Right renal pelvis (tissue), 4 donors: ENCODE measurements around the gene STX17. TPM values are rescaled to one million over a fixed set of nuclear protein-coding genes. Genes with fewer than 3 reads are reported as not detected.
A peak's percentile ranks its signal among the peaks of the same experiment; 100 is the strongest.

Experiments
- DNase-seq, 4 donors: peaks; one replicate each; pipeline ENCODE4 v3.0.0-alpha.2; 2013; ENCODE audit warnings: low read depth in 4 of 4, low spot score in 3 of 4, missing footprints in 1 of 4
- polyA plus RNA-seq, 4 donors: library from polyadenylated mRNA; unstranded; fragments of 120-200 nt; gene quantifications; one replicate each; pipeline ENCODE4 v1.2.1, GENCODE V29; 2013; ENCODE audit not compliant: insufficient read length in 4 of 4

The STX17 gene
- polyA plus RNA-seq, 4 donors = 25.2 to 31.4 (median 29.4) TPM

DNA sequence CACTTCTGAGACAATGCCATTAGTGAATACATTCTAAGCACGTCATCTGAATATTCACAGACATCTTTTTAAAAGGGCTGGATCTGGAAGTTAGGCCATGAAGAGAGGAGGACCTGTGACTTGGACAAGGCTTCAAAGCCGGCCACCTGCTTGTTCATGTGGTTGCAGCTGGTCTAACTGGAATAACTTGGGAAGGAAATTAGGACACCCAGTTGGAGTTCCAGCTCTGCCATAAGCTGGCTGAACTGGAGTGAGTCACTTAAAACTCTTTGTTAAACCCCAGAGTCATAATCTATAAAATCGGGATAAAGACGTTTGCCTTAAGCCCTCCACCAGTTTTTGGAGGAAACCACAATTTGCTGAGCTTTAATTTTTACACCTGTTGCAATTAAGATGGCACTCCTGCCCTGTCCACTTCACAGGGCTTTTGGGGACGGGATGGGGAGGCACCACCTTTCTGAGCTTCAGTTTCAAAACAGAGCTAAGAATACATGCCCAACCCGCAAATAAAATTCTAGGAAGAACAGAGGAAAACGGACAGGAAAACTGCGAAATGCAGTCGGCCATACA is 536 bp upstream of the STX17 start:
- peak in 1 of 4 donors; percentile 1 for DNase-seq

- DNase-seq = no peak
These were observed 716 bp downstream of the STX17 start for GRCh38 chr9:99907208-99907532.

DNA sequence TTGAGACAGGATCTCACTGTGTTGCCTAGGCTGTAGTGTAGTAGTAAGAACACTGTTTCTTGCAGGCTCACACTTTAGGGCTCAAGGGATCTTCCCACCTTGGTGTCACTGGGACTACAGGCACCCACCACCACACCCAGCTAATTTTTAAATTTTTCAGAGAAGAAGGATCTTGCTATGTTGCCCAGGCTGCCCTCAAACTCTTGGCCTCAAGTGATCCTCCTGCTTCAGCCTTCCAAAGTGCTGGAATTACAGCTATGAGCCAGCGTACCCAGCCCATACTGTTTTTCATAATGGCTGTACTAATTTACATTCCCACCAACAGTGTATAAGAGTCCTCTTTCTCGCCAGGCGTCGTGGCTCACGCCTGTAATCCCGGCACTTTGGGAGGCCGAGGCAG is 5.1 kb downstream of the STX17 start:
- DNase-seq = no peak

DNA sequence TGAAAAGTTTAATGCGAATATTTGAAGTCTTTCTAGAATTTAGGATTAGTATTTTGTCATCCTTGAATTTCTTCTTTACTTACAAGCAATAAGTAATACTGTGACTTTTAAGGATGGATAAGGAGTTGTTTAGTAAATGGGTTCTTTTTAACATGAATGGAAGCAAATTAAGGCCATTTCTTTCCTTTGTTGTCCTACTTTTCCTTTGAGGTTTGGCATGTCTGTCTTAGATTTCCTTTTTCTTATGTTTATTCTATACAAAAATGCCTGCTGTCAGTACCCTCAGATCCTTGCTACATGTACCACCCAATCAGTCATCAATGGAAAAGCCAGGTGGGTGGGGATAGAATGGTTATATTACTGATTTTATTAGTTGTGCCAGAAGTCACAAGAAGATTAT is 10.2 kb downstream of the STX17 start:
- DNase-seq = no peak

GRCh38 chr9:99918134-99918533 is 11.7 kb downstream of the STX17 start:
- no peak for DNase-seq

GRCh38 chr9:99919930-99920329 is 13.5 kb downstream of the STX17 start:
- DNase-seq = no peak

DNA sequence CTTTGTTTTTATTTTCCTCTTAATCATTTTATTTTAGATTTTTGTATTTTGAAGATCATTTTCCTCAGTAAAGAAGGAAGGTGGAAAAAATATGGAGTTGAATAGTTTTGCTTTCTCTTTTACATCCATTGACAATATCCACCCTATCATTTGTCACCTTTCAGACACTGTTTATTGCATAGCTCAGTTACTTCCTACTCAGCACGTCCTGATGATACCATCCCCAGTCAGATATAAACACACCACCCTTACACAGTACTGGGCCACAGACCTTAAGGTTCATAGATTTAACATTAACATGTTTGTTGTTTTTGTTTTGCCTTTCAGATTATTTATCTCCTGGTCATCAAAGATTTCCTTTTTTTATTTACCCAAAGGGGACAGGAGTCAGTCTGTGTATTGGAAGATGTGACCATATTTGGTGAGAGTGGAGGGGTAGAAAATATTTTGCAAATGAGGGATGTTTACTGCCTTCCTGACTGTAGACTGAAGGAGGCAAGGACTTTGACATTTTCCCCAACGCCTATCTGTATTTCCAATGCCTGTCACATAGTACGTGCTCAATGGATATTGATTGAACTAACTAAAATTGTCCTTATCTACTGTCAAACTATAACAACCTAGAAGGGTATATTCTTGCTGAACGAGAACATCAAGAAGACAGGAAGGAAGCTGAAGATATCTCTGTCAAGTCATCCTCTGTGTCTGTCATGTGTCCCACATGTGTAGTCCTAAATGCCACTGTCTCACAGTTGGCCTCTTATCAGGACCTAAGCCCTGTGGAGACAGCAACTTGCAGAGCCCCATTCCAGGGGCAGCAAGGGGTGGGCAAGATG is 15.6 kb downstream of the STX17 start:
- DNase-seq = no peak

- no peak for DNase-seq
These were observed 16.2 kb downstream of the STX17 start for GRCh38 chr9:99922711-99923030.

DNA sequence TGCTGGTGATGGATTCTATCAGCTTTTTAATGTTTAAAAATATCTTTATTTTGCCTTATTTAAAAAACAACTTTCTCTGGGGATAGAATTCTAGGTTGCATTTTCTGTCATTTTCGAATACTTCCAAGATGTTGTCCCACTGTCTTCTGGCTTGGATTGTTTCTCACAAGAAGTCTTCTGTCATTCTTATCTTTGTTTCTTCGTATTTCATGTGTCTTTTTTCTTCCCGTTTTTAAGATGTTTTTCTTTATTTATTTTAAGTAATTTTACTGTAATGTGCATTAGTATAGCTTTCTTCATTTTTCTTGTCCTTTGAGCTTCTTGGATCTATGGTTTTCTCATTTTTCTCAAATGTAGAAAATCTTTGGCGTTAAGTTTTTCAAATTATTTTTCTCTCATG is 19.1 kb downstream of the STX17 start:
- DNase-seq = no peak

GRCh38 chr9:99929652-99930051 is 23.2 kb downstream of the STX17 start:
- DNase-seq = no peak

- no peak for DNase-seq
These were observed 24.8 kb downstream of the STX17 start for GRCh38 chr9:99931155-99931840.

DNA sequence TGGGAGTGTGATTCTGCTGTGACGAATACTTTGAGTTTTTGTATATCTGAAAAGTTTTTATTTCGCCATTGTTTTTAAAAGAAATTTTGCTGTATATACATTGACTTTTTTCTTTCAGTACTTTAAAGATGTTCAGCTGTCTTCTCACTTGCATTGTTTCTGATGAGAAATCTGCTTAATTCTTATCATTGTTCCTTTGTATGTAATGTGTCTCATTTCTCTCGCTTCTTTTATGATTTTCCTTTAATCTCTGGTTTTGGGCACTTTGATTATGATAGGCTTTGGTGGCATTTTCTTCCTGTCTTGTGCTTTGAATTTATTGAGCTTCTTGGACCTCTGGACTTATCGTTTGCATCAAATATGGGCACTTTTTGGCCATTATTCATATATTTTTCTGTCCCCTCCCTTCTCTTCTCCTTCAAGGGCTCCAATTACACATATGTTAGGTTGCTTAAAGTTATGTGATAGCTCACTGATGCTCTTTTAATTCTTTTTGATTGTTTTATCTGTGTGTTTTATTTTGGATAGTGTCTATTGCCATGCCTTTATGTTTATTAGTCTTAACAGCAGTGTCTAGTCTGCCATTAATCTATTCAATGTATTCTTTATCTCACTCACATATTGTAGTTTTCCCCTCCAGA is 30.6 kb downstream of the STX17 start:
- no peak for DNase-seq

- DNase-seq = no peak
These were observed 40.9 kb downstream of the STX17 start for GRCh38 chr9:99947395-99947794.

GRCh38 chr9:99948482-99948881 is 42.0 kb downstream of the STX17 start:
- no peak for DNase-seq

DNA sequence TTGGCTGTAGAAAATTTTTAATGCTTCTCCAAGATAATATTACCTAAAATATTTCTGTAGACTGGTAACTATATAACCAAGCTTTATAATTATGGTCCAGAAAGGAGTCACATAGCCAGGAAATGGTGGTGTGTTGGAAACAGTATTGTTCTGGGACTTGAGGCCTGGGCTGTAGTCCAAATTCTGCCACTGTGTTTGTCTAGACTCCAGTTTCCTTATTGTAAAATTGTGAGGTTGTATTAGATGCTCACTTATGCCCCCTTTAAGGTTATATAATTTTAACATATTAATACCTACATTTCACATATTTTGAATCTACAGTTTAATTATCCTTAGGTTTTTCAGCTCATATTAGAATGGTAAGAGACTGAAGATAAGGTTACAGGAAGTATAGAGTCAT is 42.4 kb downstream of the STX17 start:
- no peak for DNase-seq

DNA sequence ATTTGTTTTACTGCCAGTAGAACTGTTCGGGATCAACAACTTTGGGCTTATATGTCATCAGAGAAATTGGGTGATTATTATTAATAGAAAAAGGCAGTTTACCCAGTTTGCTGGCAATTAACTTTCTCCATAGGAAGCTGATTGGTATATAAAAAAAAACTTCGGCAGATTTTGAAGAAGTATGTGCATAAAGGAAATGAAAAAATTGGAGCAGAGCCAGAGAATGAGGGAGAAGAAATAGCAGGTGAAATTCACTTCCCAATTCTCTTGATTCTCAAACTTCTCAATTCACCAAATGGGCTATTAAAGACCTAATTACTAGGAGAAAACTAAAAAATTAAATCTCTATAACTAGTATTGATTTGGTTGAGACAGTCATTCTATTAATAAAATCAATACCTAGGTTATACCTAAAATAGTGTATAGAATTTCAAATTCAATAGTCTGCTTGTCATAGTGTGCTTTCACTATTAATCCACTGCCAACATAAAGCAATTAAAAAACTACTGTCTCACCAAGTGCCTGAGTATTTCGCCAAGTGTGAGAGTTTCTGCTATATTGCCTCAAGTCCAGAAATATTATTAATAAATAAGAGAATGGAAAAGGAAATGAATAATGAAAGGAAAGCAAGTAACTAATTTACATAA is 47.5 kb downstream of the STX17 start:
- DNase-seq = no peak

DNA sequence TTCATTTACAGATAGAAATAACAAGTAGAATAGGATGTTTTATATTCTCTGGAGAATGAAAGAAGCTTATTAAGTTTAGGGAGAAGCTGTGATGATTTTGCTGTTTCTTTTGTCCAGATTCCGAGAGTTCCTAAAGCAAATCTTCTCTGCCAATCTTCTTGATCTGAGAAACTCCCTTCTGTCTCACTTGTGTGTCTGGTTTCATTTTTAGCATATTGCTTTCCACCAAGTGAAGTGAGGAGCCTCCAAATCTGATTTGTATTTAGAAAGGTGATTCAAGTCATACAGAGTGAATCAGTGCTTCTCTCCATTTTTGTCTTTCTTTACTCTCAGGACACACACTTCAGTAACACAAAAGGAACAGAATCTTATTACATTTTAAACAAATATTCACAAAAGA is 48.4 kb downstream of the STX17 start:
- no peak for DNase-seq

DNA sequence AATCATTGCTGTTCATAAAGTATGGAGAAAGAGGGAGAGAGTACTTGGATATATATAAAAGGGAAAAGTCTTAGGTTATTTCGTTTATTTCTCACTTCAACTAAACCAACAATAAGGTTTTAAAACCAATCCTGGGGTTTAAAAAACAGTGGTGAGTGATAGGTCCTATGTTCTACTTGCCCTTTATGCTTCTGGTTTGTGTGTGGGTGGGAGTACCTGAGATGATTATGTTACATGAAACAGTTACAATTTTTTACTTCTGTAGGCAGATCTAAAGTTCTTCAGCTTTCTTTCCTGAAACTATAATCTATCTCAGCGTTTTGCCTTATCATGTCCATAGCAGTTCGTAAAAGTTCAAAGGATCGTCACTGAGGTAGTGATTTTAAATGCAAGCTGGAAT is 49.2 kb downstream of the STX17 start:
- no peak for DNase-seq

DNA sequence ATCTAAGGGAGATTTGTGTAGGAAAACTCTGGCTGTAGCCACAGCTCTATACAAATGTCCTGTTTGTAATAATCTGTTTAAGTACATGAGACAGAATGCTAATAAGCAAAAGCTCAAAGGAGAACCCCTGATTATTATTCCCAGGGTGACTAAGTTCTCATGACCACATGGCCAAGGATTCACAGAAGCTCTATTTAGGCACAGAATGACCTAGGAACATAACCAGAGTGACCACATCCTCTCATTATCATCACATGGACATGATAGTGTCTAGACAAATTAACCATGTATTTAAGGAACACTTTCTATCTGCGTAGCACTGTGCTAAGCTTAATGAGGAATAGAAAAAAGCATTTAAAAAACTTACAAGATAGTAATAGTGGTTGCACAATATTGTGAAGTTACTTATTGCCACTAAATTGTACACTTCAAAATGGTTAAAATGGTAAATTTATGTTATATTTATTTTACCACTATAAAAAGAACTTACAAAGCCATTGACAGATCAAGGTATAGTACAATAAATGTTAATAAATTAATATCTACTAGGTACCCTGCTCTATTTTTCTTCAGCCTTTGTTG is 56.3 kb downstream of the STX17 start:
- no peak for DNase-seq

DNA sequence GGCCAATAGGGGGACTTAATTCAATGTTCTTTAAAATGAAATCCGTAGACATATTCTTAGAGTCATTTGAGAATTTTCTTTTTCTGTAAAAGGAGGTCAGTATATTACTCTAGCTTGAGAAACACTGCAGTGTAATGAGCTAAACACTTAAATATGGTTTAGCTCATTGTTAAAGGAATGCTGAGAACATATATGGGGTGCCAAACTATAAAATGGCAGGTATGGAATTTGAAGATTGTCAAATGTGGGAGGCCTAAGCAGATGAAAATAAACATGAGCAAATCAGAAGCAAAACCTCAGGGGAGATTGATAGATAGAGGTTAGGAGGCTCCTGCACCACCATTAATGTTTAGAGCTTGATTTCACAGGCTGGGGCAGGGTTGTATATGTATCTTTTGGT is 57.9 kb downstream of the STX17 start:
- DNase-seq = no peak

GRCh38 chr9:99966001-99966400 is 59.5 kb downstream of the STX17 start:
- DNase-seq = no peak
